ENCODE measurements around the gene PCDHGA7.
"Not testable (repeated sequence)": the region's sequence is repeated elsewhere in the genome, so short reads cannot be mapped to it uniquely, and the experiment has no call there.

The PCDHGA7 gene

DNA sequence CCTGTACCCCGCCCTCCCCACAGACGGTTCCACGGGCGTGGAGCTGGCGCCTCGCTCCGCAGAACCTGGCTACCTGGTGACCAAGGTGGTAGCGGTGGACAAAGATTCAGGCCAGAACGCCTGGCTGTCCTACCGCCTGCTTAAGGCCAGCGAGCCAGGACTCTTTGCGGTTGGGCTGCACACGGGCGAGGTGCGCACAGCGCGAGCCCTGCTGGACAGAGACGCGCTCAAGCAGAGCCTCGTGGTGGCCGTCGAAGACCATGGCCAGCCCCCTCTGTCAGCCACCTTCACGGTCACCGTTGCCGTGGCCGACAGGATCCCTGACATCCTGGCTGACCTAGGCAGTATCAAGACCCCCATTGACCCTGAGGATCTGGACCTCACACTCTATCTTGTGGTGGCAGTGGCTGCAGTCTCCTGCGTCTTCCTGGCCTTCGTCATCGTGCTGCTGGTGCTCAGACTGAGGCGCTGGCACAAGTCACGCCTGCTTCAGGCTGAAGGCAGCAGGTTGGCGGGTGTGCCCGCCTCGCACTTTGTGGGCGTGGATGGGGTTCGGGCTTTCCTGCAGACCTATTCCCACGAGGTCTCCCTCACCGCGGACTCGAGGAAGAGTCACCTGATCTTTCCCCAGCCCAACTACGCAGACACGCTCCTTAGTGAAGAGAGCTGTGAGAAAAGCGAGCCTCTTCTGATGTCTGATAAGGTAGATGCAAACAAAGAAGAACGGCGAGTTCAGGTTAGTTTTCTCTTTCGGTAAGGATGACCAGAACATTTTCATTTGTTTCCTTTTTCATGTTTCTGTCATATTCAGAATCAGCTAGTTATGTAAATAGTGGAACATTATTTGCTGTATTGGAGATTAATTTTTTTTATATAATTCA, 16.3 kb upstream of the PCDHGA7 start:
- DNase-seq (ENCODE audit: low spot score), result no peak

DNA sequence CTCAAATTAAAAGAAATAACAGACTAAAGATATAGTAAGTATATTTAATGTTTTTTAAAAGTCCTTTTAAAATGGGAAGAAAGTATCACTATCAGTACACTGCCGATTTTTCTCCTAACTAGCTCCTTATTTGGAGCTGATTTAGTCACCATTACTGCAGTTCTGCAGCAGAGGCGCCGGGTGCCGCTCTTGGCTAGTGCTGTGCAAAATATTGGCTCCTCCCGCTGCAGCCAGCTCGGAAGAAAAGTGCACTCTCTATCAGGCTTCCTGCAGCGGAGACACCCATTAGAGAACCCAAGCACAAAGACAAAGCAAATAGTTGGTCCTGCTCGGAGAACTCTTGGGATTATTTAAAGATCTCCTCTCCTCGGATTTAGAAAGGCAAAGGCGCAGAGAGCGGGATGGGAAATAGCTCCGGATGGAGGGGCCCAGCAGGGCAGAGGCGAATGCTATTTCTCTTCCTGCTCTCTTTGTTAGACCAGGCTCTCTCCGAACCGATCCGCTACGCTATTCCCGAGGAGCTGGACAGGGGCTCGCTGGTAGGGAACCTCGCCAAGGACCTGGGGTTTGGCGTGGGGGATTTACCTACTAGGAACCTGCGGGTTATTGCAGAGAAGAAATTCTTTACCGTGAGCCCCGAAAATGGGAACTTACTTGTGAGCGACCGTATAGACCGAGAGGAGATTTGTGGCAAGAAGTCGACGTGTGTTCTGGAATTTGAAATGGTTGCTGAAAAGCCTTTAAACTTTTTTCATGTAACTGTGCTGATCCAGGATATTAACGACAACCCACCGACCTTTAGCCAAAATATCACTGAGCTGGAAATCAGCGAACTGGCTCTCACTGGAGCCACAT, 12.3 kb upstream of the PCDHGA7 start, which contains the start of gene PCDHGB3:
TSS of gene PCDHGB3 (plus strand) at position 249 of the 855 bp plus-strand sequence. CDS start at position 402, 153 bp downstream.
- no peak for DNase-seq (ENCODE audit: low spot score)

DNA sequence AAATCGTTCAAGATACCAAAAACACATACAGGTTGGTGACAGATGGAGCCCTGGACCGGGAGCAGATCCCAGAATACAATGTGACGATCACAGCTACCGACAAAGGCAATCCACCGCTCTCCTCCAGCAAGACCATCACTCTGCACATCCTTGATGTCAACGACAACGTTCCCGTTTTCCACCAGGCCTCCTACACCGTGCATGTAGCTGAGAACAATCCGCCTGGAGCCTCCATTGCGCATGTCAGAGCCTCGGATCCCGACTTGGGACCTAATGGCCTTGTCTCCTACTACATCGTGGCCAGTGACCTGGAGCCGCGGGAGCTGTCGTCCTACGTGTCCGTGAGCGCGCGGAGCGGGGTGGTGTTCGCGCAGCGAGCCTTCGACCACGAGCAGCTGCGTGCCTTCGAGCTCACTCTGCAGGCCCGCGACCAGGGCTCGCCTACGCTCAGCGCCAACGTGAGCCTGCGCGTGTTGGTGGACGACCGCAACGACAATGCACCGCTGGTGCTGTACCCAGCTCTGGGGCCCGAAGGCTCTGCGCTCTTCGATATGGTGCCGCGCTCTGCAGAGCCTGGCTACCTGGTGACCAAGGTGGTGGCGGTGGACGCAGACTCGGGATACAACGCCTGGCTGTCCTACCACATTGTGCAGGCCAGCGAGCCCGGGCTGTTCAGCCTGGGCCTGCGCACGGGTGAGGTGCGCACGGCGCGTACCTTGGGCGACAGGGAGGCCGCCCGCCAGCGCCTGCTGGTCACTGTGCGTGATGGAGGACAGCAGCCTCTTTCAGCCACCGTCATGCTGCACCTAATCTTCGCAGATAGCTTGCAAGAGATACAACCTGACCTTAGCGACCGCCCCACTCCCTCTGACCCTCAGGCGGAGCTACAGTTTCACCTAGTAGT, 10.7 kb upstream of the PCDHGA7 start:
- no peak for DNase-seq (ENCODE audit: low spot score)

DNA sequence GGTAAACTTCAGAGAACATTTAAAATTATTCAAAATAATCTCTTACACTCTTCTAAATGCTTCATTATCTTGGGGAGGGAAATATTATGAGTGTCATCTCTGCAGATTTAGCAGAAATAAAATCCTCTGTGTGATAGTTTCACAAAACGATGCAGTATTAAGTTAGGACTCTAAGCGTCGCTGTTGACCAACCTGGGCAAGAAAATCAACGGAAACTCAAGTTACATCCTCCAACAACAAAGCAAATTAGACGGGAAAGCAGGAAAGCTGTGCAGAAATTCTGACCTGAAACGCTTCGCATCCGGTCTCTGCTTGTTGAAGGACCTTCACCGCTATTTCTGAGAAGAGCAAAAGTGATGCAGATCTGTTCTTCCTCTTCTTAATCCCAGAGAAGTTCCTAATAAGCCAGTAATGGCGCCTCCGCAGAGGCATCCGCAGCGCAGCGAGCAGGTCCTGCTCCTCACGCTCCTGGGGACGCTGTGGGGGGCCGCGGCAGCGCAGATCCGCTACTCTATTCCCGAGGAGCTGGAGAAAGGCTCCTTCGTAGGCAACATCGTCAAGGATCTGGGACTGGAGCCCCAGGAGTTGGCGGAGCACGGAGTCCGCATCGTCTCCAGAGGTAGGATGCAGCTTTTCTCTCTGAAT, 8.7 kb upstream of the PCDHGA7 start, which contains the start of gene PCDHGA6:
TSS of gene PCDHGA6 (plus strand) at position 219 of the 645 bp plus-strand sequence. CDS start at position 412, 193 bp downstream.
- no peak for DNase-seq (ENCODE audit: low spot score)

DNA sequence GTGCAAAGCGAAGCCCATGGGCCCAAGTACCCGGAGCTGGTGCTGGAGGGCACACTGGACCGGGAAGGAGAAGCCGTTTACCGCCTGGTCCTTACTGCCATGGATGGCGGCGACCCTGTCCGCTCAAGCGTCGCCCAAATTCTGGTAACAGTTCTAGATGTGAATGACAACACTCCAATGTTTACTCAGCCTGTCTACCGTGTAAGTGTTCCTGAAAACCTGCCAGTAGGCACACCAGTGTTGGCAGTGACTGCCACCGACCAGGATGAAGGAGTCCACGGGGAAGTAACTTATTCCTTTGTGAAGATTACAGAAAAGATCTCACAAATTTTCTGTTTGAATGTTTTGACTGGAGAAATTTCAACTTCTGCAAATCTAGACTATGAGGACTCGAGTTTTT, 7.9 kb upstream of the PCDHGA7 start:
- DNase-seq (ENCODE audit: low spot score), result no peak

DNA sequence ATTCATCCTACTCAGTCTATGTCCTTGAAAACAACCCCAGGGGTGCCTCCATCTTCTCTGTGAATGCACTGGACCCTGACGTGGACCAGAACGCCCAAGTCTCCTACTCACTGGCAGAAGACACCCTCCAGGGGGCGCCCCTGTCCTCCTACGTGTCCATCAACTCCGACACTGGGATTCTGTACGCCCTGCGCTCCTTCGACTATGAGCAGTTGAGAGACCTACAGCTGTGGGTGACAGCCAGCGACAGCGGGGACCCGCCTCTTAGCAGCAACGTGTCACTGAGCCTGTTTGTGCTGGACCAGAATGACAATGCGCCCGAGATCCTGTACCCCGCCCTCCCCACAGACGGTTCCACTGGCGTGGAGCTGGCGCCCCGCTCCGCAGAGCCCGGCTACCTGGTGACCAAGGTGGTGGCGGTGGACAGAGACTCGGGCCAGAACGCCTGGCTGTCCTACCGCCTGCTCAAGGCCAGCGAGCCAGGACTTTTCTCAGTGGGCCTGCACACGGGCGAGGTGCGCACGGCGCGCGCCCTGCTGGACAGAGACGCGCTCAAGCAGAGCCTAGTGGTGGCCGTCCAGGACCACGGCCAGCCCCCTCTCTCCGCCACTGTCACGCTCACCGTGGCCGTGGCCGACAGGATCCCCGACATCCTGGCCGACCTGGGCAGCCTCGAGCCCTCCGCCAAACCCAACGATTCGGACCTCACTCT, 6.9 kb upstream of the PCDHGA7 start:
- DNase-seq (ENCODE audit: low spot score), result not testable (repeated sequence)

DNA sequence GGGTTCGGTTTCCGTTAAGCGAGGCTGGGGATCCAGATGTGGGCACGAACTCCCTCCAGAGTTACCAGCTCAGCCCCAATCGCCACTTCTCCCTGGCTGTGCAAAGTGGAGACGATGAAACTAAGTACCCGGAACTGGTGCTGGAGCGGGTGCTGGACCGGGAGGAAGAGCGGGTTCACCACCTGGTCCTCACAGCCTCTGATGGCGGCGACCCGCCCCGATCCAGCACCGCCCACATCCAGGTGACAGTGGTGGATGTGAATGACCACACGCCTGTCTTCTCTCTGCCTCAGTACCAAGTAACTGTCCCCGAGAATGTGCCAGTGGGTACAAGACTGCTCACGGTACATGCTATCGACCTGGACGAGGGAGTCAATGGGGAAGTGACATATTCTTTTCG, 803 bp downstream of the PCDHGA7 start:
- no peak for DNase-seq (ENCODE audit: low spot score)

DNA sequence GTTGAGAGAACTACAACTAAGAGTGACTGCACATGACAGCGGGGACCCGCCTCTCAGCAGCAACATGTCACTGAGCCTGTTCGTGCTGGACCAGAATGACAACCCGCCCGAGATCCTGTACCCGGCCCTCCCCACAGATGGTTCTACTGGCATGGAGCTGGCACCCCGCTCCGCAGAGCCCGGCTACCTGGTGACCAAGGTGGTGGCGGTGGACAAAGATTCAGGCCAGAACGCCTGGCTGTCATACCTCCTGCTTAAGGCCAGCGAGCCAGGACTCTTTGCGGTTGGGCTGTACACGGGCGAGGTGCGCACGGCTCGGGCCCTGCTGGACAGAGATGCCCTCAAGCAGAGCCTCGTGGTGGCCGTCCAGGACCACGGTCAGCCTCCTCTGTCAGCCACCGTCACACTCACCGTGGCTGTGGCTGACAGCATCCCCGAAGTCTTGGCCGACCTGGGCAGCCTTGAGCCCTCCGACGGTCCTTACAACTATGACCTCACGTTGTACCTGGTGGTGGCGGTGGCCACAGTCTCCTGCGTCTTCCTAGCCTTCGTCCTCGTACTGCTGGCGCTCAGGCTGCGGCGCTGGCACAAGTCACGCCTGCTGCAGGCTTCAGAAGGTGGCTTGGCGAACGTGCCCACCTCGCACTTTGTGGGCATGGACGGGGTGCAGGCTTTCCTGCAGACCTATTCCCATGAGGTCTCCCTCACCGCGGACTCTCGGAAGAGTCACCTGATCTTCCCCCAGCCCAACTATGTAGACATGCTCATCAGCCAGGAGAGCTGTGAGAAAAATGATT, 2.1 kb downstream of the PCDHGA7 start:
- DNase-seq (ENCODE audit: low spot score), result no peak

DNA sequence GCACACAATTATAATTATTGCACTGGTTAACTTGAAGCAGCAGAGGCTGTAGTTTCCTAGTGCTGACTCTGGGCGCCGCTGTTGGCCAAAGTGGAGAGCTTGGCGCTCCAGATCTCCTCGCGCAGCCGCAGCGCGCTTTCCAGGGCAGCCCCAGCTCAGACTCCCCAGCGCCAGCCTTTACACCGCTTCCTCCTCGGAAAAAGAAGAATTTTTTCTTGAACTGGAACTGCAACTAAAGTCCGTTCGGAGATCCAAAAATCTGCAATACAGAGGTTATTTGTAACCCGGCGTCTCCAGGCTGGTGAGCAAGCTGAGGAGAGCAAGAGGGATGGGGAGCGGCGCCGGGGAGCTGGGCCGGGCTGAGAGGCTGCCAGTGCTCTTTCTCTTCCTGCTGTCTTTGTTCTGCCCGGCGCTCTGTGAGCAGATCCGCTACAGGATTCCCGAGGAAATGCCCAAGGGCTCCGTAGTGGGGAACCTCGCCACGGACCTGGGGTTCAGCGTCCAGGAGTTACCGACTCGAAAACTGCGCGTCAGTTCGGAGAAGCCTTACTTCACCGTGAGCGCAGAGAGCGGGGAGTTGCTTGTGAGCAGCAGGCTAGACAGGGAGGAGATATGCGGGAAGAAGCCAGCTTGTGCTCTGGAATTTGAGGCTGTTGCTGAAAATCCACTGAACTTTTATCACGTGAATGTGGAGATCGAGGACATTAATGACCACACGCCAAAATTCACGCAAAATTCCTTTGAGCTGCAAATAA, 5.2 kb downstream of the PCDHGA7 start, which contains the start of gene PCDHGB4:
TSS of gene PCDHGB4 (plus strand) at position 142 of the 755 bp plus-strand sequence. CDS start at position 329, 187 bp downstream.
- peak; percentile 37 for DNase-seq (ENCODE audit: low spot score)

DNA sequence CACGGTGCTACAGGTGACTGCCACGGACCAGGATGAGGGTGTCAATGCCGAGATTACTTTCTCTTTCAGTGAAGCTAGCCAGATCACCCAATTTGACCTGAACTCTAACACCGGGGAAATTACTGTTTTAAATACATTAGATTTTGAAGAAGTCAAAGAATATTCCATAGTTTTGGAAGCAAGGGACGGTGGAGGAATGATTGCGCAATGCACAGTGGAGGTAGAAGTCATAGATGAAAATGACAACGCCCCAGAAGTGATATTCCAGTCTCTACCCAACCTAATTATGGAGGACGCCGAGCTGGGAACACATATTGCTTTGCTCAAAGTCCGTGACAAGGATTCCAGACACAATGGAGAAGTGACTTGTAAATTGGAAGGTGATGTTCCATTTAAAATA, 6.1 kb downstream of the PCDHGA7 start:
- no peak for DNase-seq (ENCODE audit: low spot score)

DNA sequence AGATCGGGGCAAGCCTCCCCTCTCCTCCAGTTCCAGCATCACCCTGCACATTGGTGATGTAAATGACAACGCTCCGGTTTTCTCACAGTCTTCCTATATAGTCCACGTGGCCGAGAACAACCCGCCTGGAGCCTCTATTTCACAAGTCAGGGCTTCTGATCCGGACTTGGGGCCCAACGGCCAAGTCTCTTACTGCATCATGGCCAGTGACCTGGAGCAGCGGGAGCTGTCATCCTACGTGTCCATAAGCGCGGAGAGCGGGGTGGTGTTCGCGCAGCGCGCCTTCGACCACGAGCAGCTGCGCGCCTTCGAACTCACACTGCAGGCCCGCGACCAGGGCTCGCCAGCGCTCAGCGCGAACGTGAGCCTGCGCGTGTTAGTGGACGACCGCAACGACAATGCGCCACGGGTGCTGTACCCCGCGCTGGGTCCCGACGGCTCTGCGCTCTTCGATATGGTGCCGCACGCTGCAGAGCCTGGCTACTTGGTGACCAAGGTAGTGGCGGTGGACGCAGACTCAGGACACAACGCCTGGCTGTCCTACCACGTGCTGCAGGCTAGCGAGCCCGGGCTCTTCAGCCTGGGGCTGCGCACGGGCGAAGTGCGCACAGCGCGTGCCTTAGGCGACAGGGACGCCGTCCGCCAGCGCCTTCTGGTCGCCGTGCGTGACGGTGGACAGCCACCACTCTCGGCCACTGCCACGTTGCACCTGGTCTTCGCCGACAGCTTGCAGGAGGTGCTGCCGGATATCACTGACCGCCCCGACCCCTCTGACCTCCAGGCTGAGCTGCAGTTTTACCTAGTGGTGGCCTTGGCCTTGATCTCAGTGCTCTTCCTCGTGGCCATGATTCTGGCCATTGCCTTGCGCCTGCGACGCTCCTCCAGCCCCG, 6.9 kb downstream of the PCDHGA7 start:
- DNase-seq (ENCODE audit: low spot score), result no peak

DNA sequence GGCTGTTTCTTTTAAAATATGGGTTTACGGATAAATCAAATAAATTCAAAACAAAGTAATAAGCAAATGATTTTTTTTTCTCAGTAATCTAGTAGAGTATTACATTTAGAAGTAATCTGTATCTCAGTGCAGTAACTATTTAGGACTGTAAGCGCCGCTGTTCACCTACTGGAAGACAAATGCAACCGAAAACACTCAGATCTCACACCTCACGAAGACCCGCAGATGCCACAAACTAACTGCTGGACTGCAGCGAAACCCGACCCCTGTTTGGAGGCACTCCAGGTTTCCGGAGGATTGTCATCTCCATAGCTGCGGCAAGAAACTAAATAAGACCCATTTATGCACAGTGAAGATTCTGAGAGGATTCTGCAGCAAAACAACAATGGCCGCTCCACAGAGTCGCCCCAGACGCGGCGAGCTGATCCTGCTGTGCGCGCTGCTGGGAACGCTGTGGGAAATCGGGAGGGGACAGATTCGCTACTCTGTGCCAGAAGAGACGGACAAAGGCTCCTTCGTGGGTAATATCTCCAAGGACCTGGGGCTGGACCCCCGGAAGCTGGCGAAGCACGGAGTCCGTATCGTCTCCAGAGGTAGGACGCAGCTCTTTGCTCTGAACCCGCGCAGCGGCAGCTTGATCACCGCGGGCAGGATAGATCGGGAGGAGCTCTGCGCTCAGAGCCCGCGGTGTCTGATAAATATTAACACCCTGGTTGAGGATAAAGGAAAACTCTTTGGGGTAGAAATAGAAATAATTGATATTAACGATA, 10.1 kb downstream of the PCDHGA7 start, which contains the start of gene PCDHGA8:
TSS of gene PCDHGA8 (plus strand) at position 205 of the 770 bp plus-strand sequence. CDS start at position 386, 181 bp downstream.
- DNase-seq (ENCODE audit: low spot score), result no peak

DNA sequence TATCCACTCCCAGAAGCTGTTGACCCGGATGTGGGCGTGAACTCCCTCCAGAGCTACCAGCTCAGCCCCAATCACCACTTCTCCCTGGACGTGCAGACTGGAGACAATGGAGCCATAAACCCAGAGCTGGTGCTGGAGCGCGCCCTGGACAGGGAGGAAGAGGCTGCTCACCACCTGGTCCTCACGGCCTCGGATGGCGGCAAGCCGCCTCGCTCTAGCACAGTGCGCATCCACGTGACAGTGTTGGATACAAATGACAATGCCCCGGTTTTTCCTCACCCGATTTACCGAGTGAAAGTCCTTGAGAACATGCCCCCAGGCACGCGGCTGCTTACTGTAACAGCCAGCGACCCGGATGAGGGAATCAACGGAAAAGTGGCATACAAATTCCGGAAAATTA, 10.7 kb downstream of the PCDHGA7 start:
- DNase-seq (ENCODE audit: low spot score), result no peak

DNA sequence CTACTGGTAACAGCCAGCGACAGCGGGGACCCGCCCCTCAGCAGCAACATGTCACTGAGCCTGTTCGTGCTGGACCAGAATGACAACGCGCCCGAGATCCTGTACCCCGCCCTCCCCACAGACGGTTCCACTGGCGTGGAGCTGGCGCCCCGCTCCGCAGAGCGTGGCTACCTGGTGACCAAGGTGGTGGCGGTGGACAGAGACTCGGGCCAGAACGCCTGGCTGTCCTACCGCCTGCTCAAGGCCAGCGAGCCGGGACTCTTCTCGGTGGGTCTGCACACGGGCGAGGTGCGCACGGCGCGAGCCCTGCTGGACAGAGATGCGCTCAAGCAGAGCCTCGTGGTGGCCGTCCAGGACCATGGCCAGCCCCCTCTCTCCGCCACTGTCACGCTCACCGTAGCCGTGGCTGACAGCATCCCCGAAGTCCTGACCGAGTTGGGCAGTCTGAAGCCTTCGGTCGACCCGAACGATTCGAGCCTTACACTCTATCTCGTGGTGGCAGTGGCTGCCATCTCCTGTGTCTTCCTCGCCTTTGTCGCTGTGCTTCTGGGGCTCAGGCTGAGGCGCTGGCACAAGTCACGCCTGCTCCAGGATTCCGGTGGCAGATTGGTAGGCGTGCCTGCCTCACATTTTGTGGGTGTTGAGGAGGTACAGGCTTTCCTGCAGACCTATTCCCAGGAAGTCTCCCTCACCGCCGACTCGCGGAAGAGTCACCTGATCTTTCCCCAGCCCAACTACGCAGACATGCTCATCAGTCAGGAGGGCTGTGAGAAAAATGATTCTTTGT, 12.1 kb downstream of the PCDHGA7 start:
- DNase-seq (ENCODE audit: low spot score), result not testable (repeated sequence)

DNA sequence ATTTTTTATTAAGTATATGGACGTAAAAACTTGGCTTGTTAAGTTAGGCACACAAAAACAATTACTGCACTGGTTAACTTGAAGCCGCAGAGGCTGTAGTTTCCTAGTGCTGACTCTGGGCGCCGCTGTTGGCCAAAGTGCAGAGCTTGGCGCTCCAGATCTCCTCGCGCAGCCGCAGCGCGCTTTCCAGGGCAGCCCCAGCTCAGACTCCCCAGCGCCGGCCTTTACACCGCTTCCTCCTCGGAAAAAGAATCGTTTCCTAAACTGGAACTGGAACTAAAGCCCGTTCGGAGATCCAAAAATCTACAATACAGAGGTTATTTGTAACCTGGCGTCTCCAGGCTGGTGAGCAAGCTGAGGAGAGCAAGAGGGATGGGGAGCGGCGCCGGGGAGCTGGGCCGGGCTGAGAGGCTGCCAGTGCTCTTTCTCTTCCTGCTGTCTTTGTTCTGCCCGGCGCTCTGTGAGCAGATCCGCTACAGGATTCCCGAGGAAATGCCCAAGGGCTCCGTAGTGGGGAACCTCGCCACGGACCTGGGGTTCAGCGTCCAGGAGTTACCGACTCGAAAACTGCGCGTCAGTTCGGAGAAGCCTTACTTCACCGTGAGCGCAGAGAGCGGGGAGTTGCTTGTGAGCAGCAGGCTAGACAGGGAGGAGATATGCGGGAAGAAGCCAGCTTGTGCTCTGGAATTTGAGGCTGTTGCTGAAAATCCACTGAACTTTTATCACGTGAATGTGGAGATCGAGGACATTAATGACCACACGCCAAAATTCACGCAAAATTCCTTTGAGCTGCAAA, 15.4 kb downstream of the PCDHGA7 start, which contains the start of gene PCDHGB5:
TSS of gene PCDHGB5 (plus strand) at position 192 of the 796 bp plus-strand sequence. CDS start at position 373, 181 bp downstream.
- not testable (repeated sequence) for DNase-seq (ENCODE audit: low spot score)
